HG03342 (cell line): ENCODE data around the gene BABAM2.

Experiments used
- ATAC-seq: cut with Tn5 transposase; IDR thresholded peaks from one replicate; pipeline ENCODE4 v1.9.1; 2021; ENCODE audit warnings: mild to moderate bottlenecking, moderate library complexity; ENCODE audit not compliant: unreplicated experiment

Gene BABAM2

GRCh38 chr2:28268386-28268785 lies 377.9 kb downstream of the BABAM2 start:
- ATAC-seq, result no peak

- ATAC-seq, result no peak
Observed at GRCh38 chr2:28269019-28269784, 378.7 kb downstream of the BABAM2 start.

- ATAC-seq, result no peak
Observed at GRCh38 chr2:28270456-28271152, 380.1 kb downstream of the BABAM2 start.

- no peak for ATAC-seq
Observed at GRCh38 chr2:28271231-28271918, 380.8 kb downstream of the BABAM2 start.

- no peak for ATAC-seq
Observed at GRCh38 chr2:28271919-28272250, 381.4 kb downstream of the BABAM2 start.

- no peak for ATAC-seq
Observed at GRCh38 chr2:28273751-28274150, 383.2 kb downstream of the BABAM2 start.

DNA sequence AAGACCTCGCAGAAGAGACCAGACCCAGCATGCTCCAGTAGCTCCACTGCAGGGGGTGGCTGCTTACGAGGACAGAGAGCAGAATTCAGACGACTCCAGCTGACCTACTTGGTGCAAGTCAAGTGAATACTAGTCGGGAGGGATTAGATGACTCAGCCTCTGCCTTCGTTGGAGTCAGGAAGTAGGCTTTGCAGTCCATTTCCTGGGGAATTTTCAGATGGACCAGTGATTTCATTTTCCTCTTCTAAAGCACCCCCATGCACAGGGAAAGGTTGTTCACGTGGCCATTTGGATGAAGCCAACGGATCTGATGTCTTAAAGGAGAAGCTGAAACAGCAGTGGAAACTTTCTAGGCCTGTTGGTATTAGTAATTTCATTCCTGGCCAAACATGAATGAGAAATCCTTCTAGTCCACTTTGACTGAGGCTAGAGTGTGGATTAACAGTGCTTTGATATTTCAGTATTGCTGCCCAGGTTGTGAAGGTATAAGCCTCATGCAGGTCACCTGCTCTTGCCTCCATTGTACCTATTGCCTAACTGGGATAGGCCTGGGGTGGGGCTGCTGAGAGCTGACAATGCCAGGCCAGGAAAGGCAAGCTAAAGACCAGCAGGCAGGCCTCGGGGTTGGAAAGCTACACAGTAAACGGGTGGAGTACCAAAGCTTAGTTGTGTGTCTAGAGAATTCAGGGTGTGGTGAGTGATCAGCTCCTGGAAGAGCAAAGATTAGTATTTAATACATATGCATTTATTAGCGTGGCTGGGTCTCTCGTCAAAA lies 384.6 kb downstream of the BABAM2 start:
- ATAC-seq, result no peak

GRCh38 chr2:28276076-28276618 lies 385.6 kb downstream of the BABAM2 start:
- ATAC-seq, result no peak

DNA sequence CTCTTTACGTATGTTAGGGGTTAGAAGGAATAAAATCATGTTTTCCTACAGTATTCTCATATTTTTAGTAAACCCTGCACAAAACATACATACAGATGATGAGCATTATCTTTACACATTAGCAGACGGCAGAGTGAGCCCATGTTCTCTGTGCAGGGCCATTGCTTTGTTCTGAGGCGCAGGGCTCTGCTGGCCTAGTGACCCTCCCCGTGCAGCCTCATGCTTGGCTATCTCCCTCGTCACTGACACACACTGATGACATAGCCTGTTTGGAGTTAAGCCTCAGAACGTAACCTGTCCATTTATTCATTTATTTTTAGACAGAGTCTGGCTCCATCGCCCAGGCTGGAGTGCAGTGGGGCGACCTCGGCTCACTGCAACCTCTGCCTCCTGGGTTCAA lies 386.3 kb downstream of the BABAM2 start:
- no peak for ATAC-seq

DNA sequence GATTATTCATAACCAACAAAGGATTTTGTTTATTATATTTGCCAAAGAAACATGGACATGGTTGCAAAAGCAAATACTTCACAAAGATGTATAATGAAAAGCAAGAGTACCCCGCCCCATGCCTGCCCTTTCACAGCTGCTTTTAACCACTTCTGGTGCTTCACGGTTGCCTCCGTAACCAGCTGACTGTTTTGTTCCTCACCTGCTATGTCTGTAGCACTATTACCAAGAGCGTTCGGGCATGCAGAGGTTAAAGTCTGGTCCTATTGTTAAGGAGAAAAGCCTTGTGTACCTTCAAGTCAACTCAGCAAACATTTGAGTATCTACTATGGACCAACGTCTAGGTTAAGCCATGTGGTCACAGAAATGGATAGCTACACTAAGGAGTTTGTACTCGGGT lies 386.9 kb downstream of the BABAM2 start:
- ATAC-seq, result no peak

DNA sequence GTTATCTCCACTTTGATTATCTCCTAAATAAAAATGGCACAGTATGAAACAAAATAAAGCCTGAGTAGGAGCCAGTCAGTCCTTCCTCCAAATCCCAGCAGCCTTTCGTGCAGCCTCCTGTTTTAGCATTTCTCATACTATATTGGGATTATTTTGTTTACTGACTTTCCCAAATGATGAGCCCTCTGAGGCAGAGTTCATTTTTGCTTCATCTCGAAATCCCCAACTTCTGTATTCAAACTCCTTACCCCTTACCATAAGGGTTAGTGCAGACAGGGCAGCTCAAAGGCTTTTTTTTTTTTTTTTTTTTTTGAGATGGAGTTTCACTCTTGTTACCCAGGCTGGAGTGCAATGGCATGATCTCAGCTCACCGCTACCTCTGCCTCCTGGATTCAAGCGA lies 388.8 kb downstream of the BABAM2 start:
- ATAC-seq, result no peak

DNA sequence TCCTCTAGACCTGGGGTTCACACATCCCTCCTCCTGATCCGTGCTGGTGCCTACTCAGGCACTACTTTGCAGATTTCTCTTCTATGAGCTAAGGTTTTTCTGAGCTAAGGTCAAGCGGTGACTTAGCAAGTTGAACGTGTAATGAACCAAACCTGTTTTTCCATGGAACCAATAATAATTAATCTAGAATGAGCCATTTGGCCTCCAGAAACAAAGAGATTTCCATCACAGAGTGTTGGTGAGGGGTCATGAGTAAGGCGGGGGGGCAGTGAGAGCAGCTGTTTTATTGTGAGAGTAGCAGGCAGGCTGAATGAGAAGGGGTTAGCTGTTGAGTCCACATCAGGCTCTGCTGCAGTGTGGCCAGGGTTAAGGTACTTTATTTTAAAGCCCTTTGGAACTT lies 390.1 kb downstream of the BABAM2 start:
- ATAC-seq, result no peak

DNA sequence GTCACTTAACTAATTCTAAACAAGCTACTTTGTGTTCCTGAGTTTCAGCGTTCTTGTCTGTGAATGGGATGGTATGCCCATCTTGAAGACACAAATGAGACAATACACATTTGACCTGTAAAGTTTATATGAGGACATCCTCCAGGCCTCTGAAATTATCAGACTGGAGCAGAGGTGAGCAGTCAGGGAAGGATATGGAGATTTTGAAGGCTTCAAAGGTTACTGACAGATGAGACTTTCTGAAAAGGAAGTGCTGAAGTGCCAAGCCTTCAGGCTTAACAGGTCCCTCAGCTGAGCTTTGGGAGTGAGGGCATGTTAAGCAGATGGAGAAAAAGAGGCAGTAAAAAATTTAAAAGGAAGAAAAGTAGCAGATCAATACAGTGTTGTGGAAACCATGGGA lies 391.2 kb downstream of the BABAM2 start:
- ATAC-seq, result no peak

GRCh38 chr2:28282248-28282647 lies 391.7 kb downstream of the BABAM2 start:
- no peak for ATAC-seq

- no peak for ATAC-seq
Observed at GRCh38 chr2:28282861-28283646, 392.5 kb downstream of the BABAM2 start.

DNA sequence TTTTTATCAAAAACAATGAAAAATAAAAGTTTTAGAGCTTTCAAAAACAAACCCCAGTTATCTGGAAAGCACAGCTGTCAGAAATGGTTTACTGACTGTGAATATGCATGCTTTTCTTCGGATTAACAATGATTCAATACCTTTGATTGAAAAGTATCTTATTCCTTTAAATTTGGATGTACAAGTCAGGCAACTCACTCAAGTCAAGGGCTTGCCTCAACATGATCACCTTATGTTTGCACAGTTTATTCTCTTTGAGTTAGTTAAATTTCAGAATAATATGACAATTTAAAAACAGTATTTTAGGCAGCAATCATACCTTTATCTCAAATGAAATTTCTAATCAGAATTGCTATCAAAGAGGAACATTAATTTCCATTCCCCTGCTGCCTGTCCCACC lies 393.3 kb downstream of the BABAM2 start:
- no peak for ATAC-seq

- ATAC-seq, result no peak
Observed at GRCh38 chr2:28286678-28287077, 396.1 kb downstream of the BABAM2 start.

DNA sequence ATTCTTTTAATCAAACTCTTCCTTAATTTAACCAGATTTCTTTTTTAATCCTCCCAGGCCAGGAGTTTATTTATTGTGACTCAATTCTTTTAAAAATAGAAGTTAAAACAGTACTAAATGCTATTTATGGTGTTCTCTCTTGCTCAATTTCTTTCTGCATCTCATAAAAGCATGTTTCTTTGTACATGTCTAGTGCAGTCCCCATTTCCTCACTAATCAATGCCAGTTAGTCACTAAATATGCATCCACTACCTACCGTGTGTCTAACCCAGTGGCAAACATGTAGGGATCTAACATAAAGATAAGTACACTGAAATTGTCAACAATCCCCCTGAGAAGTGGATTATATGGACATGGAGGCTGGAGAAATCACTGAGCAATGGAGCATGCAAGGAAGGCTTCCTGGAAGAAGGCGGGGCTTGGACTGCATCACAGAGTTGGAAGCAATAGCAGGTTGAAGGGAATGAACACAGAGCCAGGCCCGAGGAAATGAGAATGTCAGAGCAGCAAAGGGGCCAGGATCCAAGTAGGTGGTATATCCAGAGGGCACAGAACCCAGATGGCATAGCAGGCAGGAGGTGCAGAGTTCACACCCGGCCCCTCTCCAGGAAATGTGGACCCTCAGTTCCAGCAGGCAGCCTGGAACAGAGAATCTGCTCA lies 396.9 kb downstream of the BABAM2 start:
- no peak for ATAC-seq

DNA sequence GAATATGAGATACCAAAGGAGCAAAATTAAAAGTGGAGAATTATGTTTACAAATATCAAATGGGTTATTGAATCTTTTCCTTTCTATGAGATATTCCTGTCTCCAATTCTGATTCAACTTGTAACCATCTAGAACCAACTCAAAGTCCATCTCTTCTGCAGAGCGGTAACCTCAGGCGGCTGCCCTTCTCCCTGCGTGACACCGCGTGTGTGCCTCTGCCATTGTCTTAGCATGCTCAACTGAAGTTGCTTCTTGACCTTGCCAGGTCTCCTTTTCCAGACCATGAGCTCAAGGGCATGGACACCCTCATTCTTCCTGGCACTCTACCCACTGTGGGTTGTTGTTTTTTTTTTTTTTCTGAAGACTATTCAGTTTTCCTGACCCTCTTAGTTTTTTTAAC lies 398.1 kb downstream of the BABAM2 start:
- no peak for ATAC-seq
